ENCODE data around the gene GOT1. TPM values are rescaled to one million over a fixed set of nuclear protein-coding genes. Genes with fewer than 3 reads are reported as not detected.

GOT1 gene
- total RNA-seq, 1 donor from 2014 or later, result 16.4 TPM

- no peak for DNase-seq
These were observed 2.5 kb upstream of the GOT1 start for GRCh38 chr10:99432881-99433280.

DNA sequence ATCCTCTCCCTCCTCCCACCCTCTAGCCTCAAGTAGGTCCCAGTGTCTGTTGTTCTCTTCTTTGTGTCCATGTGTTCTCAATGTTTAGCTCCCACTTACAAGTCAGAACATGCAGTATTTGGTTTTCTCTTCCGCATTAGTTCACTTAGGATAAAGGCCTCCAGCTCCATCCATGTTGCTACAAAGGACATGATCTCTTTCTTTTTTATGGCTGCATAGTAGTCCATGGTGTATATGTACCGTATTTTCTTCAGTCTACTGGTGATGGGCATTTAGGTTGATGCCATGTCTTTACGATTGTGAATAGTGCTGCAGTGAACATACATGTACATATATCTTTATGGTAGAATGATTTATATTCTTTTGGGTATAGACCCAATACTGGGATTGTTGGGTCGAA lies 1.6 kb upstream of the GOT1 start:
- DNase-seq, result no peak

DNA sequence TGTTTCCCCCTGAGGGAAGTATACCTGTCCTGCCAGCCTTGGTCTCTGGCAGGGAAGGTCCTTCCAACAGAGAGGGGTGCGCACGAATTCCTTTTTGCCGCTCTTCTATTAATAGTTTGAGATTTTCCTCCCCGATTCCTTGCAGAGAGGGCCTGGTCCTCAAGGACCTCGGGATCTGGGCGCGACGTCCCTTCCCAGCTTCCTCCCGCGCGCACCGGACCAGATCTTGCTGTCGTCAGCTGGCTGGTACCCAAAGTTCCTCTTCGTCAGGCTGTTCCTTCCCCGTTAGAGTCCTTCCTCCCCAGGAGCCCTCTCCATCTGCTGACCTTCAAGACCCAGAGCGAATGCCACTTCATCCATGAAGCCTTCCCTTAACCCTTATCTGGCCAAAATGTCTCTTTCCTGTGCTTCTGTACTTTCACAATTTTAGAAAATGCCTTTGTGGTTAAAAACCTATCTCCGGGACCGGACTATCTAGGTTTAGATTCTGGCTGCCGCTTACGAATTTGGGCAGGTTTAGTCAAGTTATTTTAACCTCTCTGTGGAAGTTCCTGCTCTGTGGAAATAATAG lies 851 bp upstream of the GOT1 start:
- peak; percentile 51 for DNase-seq

DNA sequence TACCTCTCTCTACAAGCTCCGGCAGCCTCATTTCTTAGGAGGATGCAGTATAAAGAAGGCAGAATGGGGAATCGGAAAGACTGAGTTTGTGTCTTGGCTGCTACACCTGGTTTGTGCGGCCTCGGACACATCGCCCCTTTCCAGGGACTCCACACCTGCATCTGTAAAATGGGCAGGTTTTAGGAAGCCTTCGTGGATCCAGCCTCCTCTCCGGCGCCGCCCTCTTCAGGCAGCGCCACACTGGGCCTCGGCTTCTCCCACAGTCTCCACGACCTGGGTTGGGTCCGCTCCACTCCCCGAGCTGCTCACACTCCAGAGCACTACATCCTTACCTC lies 341 bp downstream of the GOT1 start:
- DNase-seq, result no peak

- no peak for DNase-seq
These were observed 818 bp downstream of the GOT1 start for GRCh38 chr10:99429517-99430095.

DNA sequence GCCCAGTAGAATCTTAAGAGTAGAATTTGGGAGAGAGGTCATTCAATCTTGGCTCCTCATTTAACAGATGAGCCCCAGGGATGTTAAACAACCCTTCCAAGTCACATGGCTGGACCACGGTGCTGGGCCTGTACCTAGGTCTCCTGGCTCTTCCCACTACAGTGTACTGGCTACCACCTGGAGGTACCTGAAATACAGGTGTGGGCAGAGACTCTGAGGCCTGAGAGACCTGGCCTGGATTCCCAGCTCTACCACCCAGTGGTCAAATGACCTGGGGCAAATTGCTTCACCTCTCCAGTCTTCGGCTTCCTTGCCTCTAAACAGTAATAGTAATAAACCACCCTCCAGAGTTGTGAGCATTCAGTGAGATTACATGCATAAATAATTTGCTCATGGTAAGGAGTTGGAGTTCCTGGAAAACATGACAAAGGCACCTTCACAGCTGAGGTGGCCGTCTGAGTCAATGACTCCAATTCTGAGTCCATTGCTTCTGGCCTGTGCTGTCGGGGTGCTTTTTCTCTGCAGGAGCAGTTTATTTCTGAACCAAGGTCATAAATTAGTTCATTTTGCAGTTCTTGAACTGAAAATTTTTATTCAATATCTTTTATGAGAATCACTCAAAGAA lies 2.7 kb downstream of the GOT1 start:
- no peak for DNase-seq

- no peak for DNase-seq
These were observed 3.7 kb downstream of the GOT1 start for GRCh38 chr10:99426689-99427088.

- no peak for DNase-seq
These were observed 5.2 kb downstream of the GOT1 start for GRCh38 chr10:99425204-99425603.

DNA sequence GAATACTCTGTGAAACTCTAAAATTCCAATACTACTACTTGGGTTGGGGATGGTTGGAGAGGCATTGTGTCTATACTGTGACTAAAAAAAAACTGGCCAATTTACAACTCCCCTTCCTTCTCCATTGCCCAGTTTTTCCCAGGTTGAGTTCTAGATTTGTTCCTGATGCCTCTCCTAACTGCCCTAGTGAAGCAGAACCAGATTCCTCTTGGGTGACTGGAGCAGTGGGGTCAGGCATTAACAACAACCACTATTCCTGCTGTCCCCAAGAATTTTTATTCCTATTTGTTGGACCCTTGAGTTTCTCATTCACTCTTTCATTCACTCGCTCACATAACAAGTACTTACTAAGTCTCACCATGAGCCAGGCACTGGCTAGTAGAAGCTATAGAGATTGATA lies 5.8 kb downstream of the GOT1 start:
- DNase-seq, result no peak

- no peak for DNase-seq
These were observed 7.8 kb downstream of the GOT1 start for GRCh38 chr10:99422529-99423096.

GRCh38 chr10:99421233-99421739 lies 9.1 kb downstream of the GOT1 start:
- DNase-seq, result no peak

DNA sequence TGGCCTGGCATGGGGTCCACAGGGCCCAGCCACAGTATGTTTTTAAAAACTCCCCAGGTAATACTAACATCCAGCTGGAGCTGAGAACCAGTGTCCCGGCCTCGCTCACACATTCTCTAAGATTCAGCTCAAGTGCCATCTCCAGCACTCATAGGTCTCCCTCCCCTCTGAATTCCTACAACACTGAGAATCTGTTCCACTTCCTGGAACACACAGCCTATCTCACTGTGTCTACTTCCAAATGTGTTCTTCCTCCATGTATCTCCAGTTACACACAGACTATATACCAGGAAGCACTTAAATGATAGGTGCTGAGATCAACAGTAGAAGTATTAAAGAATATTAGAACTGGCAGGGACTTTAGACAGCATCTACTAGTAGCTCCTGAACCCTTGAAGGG lies 10.7 kb downstream of the GOT1 start:
- DNase-seq, result no peak

DNA sequence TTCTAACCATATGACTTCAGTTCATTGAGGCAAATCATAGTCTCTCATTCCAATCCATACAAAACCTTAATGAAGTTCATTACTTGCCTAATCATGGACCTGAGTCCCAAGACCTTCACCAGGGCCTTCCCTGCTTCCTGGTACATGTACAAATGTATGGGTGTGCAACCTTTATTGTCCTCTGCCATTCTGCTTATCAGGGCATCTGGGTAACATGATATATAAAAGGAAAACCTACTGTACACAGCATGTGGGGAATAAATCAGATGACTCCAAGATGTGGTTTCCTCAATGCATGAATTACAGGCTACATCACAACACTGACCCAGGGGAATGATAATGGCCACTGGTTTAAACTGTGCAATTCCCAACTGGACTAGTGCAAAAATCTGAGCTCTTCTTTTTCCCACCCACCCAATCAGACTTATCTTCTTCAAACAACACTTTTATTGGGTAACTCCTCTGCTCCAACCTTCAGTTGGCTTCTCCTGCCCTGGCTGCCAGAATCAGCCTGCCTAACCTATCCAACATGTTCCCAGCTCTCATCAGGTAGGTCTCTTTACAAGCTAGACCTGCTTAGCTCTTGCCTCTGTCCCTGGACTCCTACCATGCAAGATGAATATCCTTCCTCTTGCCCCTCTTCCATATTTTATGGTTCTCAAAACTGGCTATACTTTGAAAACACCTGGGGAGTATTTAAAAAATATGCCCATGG lies 11.4 kb downstream of the GOT1 start:
- DNase-seq, result no peak

DNA sequence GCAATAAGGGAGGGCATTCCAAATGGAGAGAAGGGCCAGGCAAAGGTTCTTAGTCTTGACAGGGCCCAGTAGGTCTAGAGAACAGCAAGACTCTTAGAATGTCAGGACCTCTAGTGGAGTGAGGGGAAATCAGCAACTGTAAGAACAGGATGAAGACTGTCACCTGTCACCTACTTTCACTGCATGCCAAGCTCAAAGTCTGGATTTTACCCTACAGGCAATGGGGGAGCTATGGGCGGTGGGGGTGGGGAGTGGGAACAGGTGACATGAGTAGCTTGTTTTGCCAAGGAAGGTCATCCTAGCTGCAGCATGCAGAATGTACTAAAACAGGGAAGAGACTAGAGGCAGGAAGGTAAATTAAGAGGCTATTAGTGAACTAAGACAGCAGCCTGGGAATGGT lies 18.3 kb downstream of the GOT1 start:
- no peak for DNase-seq

DNA sequence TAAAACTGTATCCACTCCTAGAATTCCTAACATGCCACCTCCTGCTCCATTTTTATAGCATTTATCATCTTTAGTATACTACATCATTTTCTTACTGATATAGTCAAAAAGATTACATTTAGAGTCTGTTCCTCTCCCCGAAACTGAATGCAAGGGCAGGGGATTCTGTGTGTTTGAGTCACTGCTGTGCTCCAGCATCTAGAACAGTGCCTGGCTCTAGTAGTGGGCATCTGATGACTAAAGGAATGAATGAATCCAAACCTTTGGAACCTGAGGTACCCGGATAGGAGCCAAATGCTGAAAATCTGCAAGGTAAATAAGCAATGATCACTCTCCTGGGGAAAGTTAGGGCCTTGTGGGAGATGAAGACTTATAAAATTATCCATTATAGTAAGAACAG lies 18.9 kb downstream of the GOT1 start:
- no peak for DNase-seq

DNA sequence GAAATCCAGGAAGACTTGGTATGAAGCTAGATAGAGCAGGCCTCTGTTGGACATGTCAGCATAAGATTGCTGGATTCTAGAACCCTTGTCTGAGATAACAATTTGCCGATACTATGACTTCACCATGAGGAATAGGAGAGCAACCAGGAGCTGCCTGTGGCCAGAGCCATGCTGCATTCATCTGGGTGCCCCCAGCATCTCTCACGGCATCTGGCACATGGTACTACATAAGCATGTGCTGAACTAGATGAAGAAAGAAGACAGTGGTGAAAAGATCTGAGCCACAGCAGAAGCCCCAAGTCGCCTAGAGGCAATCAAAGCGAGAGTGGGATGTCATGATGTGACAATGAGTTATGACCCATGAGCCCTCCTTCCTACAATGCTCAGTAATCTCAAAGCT lies 19.5 kb downstream of the GOT1 start:
- DNase-seq, result no peak

DNA sequence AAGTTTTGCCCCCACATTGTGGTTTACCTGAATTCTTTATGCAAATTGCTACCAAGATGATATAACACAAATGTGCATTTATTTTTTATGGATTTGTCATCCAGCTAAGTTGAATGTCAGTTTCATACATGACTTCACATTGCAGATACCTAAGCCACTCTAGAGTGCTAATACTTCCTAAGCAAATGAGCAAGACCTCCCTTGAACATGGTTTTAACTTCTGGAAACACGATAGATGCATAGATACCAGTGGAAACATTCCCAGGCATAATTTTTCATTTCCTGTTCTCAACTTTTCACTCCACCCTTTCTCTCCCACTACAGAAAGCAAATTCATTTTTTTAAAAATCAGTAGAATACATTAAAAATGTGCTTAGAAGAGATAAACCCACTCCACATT lies 20.3 kb downstream of the GOT1 start:
- no peak for DNase-seq

DNA sequence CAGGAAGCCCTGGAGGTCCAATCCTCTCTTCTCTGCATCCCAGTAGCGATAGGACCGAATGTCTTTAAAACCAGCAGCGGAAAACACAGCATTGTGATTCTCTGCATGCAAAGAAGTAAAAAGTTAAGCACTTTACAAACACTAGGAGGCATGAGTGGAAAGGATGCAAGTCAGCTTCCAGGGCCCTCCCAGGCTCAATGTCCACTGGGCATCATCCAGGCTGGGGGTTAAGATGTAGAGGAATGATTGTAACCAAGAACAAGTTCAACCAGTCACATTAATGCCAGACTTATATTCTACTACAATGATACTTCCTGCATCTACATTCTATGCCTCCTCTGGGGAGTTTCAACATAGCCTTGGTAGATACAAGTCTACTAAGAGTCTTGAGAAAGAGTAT lies 24.3 kb downstream of the GOT1 start:
- no peak for DNase-seq

DNA sequence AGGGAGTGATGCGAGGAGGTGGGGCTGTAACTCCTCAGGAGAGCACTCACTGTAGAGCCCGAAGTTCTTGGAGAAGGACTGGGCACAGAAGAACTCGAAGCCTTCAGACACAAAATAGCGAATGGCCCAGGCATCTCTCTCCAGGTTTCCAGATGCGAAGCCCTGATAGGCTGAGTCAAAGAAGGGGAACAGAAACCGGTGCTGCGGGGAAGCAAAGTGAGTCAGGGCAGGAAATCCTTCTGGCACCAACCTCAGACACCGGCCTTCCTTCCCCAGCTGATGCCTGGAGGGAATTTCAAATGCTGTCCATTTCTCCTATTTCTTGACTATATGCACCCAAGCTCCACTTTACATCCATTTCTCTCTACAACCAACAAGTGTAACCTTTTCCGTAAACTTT lies 26.8 kb downstream of the GOT1 start:
- no peak for DNase-seq

- DNase-seq, result no peak
These were observed 30.8 kb downstream of the GOT1 start for GRCh38 chr10:99399664-99400063.

DNA sequence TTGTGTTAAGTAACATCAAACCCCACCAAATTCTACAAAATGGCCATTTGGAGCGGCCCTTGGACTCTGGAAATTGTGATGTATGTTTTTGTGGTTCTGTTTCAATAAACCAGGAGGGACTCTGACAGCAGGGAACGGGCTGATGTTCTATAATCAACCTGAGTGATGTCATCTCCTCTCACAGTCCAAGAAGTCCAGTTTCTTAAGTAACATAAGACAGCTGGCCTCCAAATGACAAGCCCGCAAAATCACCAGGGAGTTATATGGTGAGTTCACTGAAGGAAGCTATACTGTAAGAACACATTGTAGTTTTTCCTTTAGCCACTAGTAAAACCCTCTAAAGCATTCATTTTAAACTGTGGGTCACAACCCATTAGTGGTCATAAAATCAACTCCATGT lies 34.0 kb downstream of the GOT1 start:
- DNase-seq, result no peak

- DNase-seq, result no peak
These were observed 34.5 kb downstream of the GOT1 start for GRCh38 chr10:99395750-99396445.

Measured in occipital lobe (tissue), 2 donors.